Smooth muscle cell (in vitro differentiated cells): ENCODE data around the gene KIF16B. TPM values are rescaled to one million over a fixed set of nuclear protein-coding genes. Genes with fewer than 3 reads are reported as not detected.

Experiments used
- DNase-seq: peaks from one replicate; lab custom pipeline; 2025; ENCODE audit not compliant: unreplicated experiment; lab: John Stamatoyannopoulos, UW
- H2AFZ ChIP-seq: fragments of 200-600 bp; sonication (generic); 2 replicates; pipeline ENCODE4 v1.6.0; 2016; ENCODE audit warnings: antibody characterized with exemption, low read depth, mild to moderate bottlenecking
- H3F3A ChIP-seq: fragments of 200-600 bp; sonication (generic); 2 replicates; pipeline ENCODE4 v1.6.0; 2017; ENCODE audit warnings: antibody characterized with exemption, low read depth
- H3K27ac ChIP-seq: fragments of 200-600 bp; sonication (generic); 2 replicates; pipeline ENCODE4 v1.5.1; 2016; ENCODE audit warnings: low read depth, mild to moderate bottlenecking
- H3K27me3 ChIP-seq: fragments of 200-600 bp; sonication (generic); 2 replicates; pipeline ENCODE4 v1.6.1; 2016; ENCODE audit warnings: low read depth, mild to moderate bottlenecking
- H3K36me3 ChIP-seq: fragments of 200-600 bp; sonication (generic); 2 replicates; pipeline ENCODE4 v1.5.1; 2016; ENCODE audit warnings: low read depth
- H3K4me1 ChIP-seq: fragments of 200-600 bp; sonication (generic); 2 replicates; pipeline ENCODE4 v1.5.1; 2016; ENCODE audit warnings: low read depth
- H3K4me2 ChIP-seq: fragments of 200-600 bp; sonication (generic); 2 replicates; pipeline ENCODE4 v1.6.0; 2016; ENCODE audit warnings: mild to moderate bottlenecking
- H3K4me3 ChIP-seq: fragments of 200-600 bp; sonication (generic); 2 replicates; pipeline ENCODE4 v1.5.1; 2016; ENCODE audit warnings: mild to moderate bottlenecking
- H3K79me2 ChIP-seq: fragments of 200-600 bp; sonication (generic); 2 replicates; pipeline ENCODE4 v1.6.0; 2016; ENCODE audit warnings: low read depth, mild to moderate bottlenecking
- H3K9ac ChIP-seq: fragments of 200-600 bp; sonication (generic); 2 replicates; pipeline ENCODE4 v1.6.0; 2016; ENCODE audit warnings: low read depth
- H3K9me3 ChIP-seq: fragments of 200-600 bp; sonication (generic); replicated peaks from 2 replicates; pipeline ENCODE4 v1.5.1; 2016; ENCODE audit warnings: low read depth
- H4K20me1 ChIP-seq: fragments of 200-600 bp; sonication (generic); 2 replicates; pipeline ENCODE4 v1.6.0; 2016; ENCODE audit warnings: low read depth
- WGBS: methylation state at CpG from one replicate; pipeline ENCODE4 v1.1.7; 2016; ENCODE audit warnings: low lambda C conversion rate; 5-methylcytosine and 5-hydroxymethylcytosine counted together
- polyA plus RNA-seq: library from polyadenylated mRNA; unstranded; fragments of >200 nt; fragmentation: Nextera tagmentation; extraction: Ambion mirVana; gene quantifications from 2 replicates; pipeline ENCODE4 v1.2.1, GENCODE V29; 2016
- total RNA-seq: library from RNA; depleted of rRNA; stranded (reverse); fragments of >200 nt; gene quantifications from 2 replicates; pipeline ENCODE4 v1.2.3, GENCODE V29; 2014
- TF ChIP-seq, protein P1 (sequence below): fragments of 200-600 bp; sonication (generic); IDR thresholded peaks from 2 replicates; pipeline ENCODE4 v1.5.1; 2017; ENCODE audit warnings: borderline replicate concordance, mild to moderate bottlenecking, antibody characterized with exemption; ENCODE audit not compliant: insufficient read depth, poor library complexity, severe bottlenecking

KIF16B gene
- total and polyA plus RNA-seq, 2 experiments from 2014 or later, result 3.6 to 12.9 TPM

DNA sequence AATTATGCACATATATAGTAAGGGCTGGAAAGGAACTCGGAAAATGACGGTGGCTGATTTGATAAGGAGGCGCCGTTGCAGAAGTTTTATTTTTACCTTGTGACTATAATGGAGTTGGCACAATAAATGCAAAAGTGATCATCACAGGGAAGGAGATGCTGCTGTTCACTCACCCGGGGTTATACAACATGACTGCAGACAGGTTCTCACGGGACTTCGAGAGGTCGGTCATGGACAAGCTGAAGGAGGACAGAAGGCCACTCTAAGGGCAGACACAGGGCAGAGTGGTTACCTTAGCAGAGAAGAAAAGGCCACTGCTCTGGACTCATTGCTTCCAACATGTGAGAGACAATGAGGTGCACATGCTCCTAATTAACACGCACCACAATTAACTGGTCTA, 168.6 kb downstream of the KIF16B start:
- Histone ChIP-seq H3K4me3 (no peak overlapping the region), H3K36me3 (no peaks in the 10 kb centered on the region)

DNA sequence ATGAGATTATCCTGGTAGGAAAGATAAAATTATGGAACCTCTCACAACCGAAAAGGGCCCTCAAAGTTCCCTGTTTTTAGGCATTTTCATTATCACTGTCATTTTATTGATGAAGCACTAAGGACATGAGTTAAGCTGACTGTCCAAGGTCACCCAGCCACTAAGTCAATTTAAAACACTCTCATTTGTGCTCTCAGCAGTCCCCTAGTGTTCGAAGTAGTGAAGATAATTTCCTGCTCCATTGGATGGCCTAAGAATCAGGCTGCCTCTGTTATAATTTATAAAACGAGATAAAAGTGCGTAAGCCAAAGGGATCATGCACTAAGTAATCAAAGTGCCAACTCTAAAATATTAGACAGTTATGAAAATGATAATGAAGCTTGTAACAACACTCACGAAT, 169.1 kb downstream of the KIF16B start:
- no peaks in the 10 kb centered on the region for H3K79me2 ChIP-seq
- no peak overlapping the region for H3K27ac ChIP-seq
- 92% methylated on average over 5 of the region's 5 CpGs for WGBS
- H2AFZ ChIP-seq, result no peak overlapping the region
- H3K4me3 ChIP-seq, result no peak overlapping the region
- DNase-seq, result no peak
- H3K4me1 ChIP-seq, result no peaks in the 10 kb centered on the region
- no peak overlapping the region for H3K9ac ChIP-seq
- H3F3A ChIP-seq, result no peaks in the 10 kb centered on the region
- H4K20me1 ChIP-seq, result no peaks in the 10 kb centered on the region
- H3K36me3 ChIP-seq, result no peaks in the 10 kb centered on the region
- no peaks in the 10 kb centered on the region for H3K9me3 ChIP-seq
- H3K27me3 ChIP-seq, result no peaks in the 10 kb centered on the region
- TF ChIP-seq, protein P1, sequence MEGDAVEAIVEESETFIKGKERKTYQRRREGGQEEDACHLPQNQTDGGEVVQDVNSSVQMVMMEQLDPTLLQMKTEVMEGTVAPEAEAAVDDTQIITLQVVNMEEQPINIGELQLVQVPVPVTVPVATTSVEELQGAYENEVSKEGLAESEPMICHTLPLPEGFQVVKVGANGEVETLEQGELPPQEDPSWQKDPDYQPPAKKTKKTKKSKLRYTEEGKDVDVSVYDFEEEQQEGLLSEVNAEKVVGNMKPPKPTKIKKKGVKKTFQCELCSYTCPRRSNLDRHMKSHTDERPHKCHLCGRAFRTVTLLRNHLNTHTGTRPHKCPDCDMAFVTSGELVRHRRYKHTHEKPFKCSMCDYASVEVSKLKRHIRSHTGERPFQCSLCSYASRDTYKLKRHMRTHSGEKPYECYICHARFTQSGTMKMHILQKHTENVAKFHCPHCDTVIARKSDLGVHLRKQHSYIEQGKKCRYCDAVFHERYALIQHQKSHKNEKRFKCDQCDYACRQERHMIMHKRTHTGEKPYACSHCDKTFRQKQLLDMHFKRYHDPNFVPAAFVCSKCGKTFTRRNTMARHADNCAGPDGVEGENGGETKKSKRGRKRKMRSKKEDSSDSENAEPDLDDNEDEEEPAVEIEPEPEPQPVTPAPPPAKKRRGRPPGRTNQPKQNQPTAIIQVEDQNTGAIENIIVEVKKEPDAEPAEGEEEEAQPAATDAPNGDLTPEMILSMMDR, result no peak
- H3K4me2 ChIP-seq, result no peak overlapping the region

More for the DNA sequence above, 168.6 kb downstream of the KIF16B start:
- no peak overlapping the region for H2AFZ ChIP-seq
- H3K27me3 ChIP-seq, result no peaks in the 10 kb centered on the region
- H3K9me3 ChIP-seq, result no peaks in the 10 kb centered on the region
- H3K4me1 ChIP-seq, result no peaks in the 10 kb centered on the region
- no peak overlapping the region for H3K9ac ChIP-seq
- no peak overlapping the region for H3K27ac ChIP-seq
- TF ChIP-seq, protein P1, result no peak
- no peaks in the 10 kb centered on the region for H3K79me2 ChIP-seq
- no peak for DNase-seq
- no peaks in the 10 kb centered on the region for H4K20me1 ChIP-seq
- H3K4me2 ChIP-seq, result no peak overlapping the region
- 96% methylated on average over 9 of the region's 9 CpGs for WGBS
- no peaks in the 10 kb centered on the region for H3F3A ChIP-seq

DNA sequence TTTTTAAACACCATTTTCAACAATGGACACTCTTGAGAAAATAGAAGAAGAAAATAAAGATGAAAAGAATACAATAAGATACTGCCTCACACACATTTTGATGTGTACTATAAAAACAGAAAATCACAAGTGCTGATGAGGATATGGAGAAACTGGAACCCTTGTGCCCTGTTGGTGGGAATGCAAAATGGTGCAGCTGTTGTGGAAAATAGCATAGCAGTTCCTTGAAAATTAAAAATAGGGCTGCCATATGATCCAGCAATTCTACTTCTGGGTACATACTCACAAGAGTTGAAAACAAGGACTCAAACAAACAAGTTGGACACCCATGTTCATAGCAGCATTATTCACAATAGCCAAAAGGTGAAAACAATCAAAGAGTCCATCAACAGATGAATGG, 173.0 kb downstream of the KIF16B start:
- Histone ChIP-seq H3F3A (no peaks in the 10 kb centered on the region), H3K4me1 (no peaks in the 10 kb centered on the region), H3K79me2 (no peaks in the 10 kb centered on the region), H3K27ac (no peak overlapping the region), H3K4me3 (no peak overlapping the region), H3K9me3 (no peaks in the 10 kb centered on the region), H2AFZ (no peak overlapping the region), H3K27me3 (no peaks in the 10 kb centered on the region), H4K20me1 (no peaks in the 10 kb centered on the region), H3K9ac (no peak overlapping the region), H3K4me2 (no peak overlapping the region), H3K36me3 (no peaks in the 10 kb centered on the region)
- TF ChIP-seq, protein P1, result no peak
- DNase-seq, result no peak

DNA sequence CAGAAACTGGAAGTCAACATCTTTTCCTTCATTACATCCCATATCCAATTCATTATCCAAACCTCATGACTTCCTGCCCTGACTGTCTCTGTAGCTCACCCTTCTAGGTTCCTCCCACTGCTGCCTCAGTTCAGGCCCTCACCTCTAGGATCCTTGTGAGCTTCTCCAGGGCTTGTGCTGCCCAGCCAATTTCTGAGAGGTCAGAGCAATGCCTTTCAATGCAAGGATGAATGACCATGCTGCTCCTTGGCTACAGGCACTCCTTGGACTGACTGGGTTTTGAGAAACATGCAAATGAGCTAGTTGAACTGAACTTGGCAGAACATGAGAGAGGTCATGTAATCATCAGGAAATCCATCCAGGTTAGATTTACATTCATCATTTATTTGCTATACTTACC, 173.4 kb downstream of the KIF16B start:
- Histone ChIP-seq H3K27me3 (no peaks in the 10 kb centered on the region), H3K4me2 (no peak overlapping the region), H3K9me3 (no peaks in the 10 kb centered on the region), H3K4me3 (no peak overlapping the region), H4K20me1 (no peaks in the 10 kb centered on the region), H3K9ac (no peak overlapping the region), H3K4me1 (no peaks in the 10 kb centered on the region), H3F3A (no peaks in the 10 kb centered on the region), H3K36me3 (no peaks in the 10 kb centered on the region), H2AFZ (no peak overlapping the region), H3K27ac (no peak overlapping the region), H3K79me2 (no peaks in the 10 kb centered on the region)
- DNase-seq, result no peak
- TF ChIP-seq, protein P1, result no peak
